ENCODE data around the gene TMC6. TPM values are rescaled to one million over a fixed set of nuclear protein-coding genes. Genes with fewer than 3 reads are reported as not detected.

The TMC6 gene
- total and polyA plus RNA-seq, 2 of the 13 experiments (the other 11 are each of a cell fraction or from before 2014, with no cell fraction given): 48.4 to 99.1 TPM

GRCh38 chr17:78112518-78113471, 15.8 kb downstream of the TMC6 start (continued):
- TF ChIP-seq, protein P1, sequence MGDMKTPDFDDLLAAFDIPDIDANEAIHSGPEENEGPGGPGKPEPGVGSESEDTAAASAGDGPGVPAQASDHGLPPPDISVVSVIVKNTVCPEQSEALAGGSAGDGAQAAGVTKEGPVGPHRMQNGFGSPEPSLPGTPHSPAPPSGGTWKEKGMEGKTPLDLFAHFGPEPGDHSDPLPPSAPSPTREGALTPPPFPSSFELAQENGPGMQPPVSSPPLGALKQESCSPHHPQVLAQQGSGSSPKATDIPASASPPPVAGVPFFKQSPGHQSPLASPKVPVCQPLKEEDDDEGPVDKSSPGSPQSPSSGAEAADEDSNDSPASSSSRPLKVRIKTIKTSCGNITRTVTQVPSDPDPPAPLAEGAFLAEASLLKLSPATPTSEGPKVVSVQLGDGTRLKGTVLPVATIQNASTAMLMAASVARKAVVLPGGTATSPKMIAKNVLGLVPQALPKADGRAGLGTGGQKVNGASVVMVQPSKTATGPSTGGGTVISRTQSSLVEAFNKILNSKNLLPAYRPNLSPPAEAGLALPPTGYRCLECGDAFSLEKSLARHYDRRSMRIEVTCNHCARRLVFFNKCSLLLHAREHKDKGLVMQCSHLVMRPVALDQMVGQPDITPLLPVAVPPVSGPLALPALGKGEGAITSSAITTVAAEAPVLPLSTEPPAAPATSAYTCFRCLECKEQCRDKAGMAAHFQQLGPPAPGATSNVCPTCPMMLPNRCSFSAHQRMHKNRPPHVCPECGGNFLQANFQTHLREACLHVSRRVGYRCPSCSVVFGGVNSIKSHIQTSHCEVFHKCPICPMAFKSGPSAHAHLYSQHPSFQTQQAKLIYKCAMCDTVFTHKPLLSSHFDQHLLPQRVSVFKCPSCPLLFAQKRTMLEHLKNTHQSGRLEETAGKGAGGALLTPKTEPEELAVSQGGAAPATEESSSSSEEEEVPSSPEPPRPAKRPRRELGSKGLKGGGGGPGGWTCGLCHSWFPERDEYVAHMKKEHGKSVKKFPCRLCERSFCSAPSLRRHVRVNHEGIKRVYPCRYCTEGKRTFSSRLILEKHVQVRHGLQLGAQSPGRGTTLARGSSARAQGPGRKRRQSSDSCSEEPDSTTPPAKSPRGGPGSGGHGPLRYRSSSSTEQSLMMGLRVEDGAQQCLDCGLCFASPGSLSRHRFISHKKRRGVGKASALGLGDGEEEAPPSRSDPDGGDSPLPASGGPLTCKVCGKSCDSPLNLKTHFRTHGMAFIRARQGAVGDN (CRISPR knock-in tag; IDR thresholded peaks at IDR 0.05): peak; percentile 75
- TF ChIP-seq, protein P2, sequence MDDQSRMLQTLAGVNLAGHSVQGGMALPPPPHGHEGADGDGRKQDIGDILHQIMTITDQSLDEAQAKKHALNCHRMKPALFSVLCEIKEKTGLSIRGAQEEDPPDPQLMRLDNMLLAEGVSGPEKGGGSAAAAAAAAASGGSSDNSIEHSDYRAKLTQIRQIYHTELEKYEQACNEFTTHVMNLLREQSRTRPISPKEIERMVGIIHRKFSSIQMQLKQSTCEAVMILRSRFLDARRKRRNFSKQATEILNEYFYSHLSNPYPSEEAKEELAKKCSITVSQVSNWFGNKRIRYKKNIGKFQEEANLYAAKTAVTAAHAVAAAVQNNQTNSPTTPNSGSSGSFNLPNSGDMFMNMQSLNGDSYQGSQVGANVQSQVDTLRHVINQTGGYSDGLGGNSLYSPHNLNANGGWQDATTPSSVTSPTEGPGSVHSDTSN (CRISPR knock-in tag; IDR thresholded peaks at IDR 0.05; ENCODE audit: borderline replicate concordance): no peak
- TF ChIP-seq SOX13 (IDR thresholded peaks at IDR 0.05) (no peak), SOX13 (CRISPR knock-in tag; conservative IDR thresholded peaks at IDR 0.05 in 1 of 2, IDR thresholded peaks at IDR 0.05 in 1 of 2) (0 out of 4 replicates have a peak, but pooled peaks of 1 of the 2 experiments have one; percentile 47), ZNF788 (CRISPR knock-in tag; IDR thresholded peaks at IDR 0.05; ENCODE audit: borderline replicate concordance) (peak; percentile 82; the same call in 1 of the 2 replicates), CCDC6 (CRISPR knock-in tag; IDR thresholded peaks at IDR 0.05) (no peak), FOXK2 (IDR thresholded peaks at IDR 0.05) (no peak), YEATS4 (CRISPR knock-in tag; IDR thresholded peaks at IDR 0.05; ENCODE audit: borderline replicate concordance) (0 out of 2 replicates have a peak, but pooled peaks have one; percentile 50), PPARG (CRISPR knock-in tag; conservative IDR thresholded peaks at IDR 0.05) (peak; percentile 62; the same call in 1 of the 2 replicates), THAP7 (CRISPR knock-in tag; IDR thresholded peaks at IDR 0.05) (no peak), TBX2 (CRISPR knock-in tag; IDR thresholded peaks at IDR 0.05; ENCODE audit: borderline replicate concordance) (peak; percentile 42; the same call in 1 of the 2 replicates), ZNF564 (CRISPR knock-in tag; IDR thresholded peaks at IDR 0.05) (no peak), THAP9 (CRISPR knock-in tag; IDR thresholded peaks at IDR 0.05; ENCODE audit: borderline replicate concordance) (peak; percentile 66; the same call in 1 of the 2 replicates), ZBTB21 (CRISPR knock-in tag; IDR thresholded peaks at IDR 0.05) (no peak; the same call in 1 of the 2 replicates), ZNF737 (CRISPR knock-in tag; IDR thresholded peaks at IDR 0.05; ENCODE audit: borderline replicate concordance) (no peak), ZNF33A (CRISPR knock-in tag; IDR thresholded peaks at IDR 0.05; ENCODE audit: borderline replicate concordance) (no peak)
- TF ChIP-seq, protein P3, sequence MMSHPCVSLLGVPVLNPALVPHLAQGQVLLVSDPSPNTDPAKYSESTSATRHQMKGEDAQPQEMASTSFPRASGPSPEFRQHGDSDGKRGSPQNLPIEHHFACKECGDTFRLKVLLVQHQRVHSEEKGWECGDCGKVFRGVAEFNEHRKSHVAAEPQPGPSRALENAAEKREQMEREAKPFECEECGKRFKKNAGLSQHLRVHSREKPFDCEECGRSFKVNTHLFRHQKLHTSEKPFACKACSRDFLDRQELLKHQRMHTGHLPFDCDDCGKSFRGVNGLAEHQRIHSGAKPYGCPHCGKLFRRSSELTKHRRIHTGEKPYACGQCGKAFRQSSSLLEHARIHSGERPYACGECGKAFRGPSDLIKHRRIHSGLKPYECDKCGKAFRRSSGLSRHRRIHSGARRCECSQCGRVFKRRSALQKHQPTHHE (CRISPR knock-in tag; IDR thresholded peaks at IDR 0.05; ENCODE audit: borderline replicate concordance): 0 out of 2 replicates have a peak, but pooled peaks have one; percentile 21

Data from HepG2 (cell line).